NCI-H187 treated with DMSO at 0.1 percent for 48 hours (cell line): ENCODE measurements around the gene MBNL1.

Source experiments
- DNase-seq: peaks from one replicate; lab custom pipeline; 2025; lab: John Stamatoyannopoulos, UW

Gene MBNL1

DNA sequence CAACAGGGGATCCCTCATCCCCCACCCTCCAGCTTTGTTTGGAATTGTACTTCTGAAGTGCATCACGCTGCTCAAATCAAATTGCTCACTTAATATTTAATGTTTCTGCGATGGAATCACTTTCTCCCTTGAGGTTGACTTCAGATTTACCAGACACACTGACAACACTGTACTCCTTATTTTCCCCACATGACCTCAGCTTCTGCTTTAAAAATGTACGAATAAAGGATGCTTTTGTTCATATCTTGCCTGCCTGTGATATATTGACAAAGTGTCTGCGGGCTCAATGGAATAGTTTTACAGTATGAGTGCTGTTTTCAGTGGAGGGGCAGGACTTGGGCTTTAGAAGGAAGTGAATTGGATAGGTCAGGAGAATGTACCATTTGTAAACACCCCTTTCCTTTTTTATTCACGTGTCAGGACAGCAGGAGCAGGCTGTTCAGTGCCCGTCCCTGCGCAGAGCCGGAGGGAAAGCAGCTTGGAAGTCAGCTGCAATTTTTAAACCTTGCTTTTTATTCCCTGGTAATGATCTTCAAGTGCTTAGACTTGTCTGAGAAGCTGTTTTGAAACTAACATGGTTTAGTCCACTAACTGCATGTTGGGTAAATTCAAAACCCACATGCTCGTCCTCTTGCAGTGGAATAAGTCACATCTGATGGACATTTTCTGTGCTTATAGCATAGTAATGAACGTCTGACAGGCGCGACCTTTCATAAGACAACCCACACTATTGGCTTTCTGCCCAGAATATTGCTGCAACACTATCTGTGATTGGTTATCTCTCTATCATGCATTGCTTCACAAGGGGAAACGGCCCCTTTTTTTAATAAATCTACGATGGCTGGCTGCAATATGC is 29.9 kb downstream of the MBNL1 start:
- DNase-seq, result no peak

DNA sequence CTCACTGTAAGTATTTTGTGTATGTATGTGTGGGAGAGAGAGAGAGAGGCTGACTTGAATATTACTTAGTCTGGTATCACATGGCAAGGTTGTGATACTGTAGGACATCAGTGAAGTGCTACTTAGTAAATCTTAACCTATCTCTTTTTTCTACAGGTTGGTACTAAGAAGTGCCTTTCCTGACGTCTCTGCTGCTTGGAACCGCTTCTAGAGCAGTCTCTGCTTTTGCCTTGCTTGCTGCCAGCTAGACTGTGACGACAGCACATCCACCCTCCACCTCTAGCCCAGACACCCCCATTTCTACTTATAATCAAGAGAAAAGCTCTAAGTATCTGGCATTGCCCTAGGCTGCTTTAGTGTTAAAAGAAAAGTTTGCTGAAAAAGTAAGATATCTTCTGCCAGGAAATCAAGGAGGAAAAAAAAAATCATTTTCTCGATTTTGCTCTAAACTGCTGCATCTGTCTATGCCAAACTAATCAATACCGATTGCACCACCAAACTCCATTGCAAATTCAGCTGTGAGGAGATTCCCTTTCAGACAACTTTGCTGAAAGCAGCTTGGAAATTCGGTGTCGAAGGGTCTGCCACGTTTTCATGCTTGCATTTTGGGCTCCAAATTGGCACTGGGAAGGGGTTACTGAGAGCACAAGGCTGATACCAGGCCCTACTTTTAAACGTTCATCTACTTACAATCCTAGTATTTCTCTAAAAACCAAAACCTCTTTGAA is 30.7 kb downstream of the MBNL1 start:
- no peak for DNase-seq

DNA sequence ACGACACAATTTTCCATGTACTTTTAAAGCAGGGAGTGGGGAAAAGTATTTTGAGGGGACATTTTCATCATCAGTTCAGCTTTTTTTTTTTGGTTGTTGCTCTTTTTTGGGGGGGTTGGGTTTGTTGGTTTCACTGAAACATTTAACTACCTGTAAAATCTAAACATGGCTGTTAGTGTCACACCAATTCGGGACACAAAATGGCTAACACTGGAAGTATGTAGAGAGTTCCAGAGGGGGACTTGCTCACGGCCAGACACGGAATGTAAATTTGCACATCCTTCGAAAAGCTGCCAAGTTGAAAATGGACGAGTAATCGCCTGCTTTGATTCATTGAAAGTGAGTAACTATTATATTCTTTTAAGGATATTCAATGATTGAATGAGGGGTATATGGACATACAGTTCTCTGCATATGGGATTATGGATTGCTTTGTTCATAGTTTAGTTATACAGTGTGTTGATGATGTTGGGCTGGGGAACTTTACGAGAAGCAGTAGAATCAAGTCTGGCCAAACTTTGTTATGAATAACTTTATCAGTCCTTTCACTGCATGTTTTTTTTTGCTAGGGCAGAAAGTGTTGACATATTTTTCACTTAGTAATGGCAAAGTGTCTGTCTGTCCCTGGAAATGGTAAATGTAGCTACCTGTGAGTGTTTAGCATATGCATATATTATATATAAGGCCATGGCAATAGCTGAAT is 31.5 kb downstream of the MBNL1 start:
- DNase-seq, result no peak

DNA sequence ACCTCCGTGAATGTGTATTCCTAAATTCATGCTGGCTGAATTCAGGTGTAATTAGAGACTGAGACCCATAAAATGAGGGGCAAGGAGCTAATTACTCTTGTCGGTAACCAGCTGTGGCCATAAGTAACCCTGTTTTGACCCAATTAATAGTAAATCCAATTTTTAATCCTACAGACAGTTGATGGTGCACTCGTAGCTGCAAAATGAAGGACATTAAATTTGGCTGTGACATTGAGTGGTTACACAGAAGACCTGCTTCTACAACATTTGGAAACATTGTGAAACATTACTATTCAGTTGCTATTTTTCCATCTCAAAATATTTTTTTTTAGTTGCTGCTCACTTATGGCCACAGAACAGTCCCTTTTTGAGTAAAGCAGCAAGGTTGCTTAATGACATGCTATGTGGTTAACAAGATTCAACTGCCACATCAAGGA is 33.0 kb downstream of the MBNL1 start:
- DNase-seq, result no peak

DNA sequence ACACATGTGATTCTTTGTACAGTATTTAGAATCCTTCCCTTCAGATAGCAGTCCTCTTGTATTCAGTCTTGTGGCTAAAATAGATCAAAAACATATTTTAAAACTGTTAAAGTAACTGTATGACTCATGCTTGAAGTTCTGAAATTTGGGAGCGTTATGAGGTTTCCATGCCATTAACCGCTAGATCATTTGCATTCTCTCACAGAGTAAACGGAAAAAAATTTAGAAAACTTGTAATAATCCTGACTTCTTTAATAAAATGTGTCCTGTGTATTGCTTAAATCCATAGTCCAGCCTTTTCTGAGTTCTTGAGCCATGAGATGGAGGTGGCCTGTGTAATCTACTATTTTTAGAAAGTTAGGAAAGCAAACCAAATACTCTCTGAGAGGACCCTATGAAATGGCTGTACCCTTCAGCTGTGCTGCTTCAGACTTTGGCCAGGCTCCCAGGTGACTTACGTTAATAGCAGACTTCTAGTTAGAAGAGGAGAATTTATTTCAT is 33.8 kb downstream of the MBNL1 start:
- DNase-seq, result no peak

DNA sequence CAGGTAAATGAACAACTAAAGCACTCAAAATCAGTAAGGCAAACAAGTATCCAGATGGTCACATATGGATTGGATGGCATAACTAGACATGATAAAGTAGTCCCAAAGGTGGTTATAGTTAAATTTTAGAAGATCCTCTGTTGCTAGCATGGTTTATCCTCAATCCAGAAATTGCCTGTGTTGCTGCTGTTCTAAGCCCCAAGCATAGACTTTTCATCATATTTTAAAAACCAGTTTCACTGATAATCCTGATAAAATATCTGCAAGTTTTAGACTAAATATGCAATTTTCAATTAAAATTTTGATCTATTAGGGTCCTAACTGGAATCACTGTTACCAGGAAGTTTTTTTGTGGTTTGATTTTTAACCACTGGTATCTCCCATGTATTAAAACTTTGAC is 35.4 kb downstream of the MBNL1 start:
- DNase-seq, result no peak

DNA sequence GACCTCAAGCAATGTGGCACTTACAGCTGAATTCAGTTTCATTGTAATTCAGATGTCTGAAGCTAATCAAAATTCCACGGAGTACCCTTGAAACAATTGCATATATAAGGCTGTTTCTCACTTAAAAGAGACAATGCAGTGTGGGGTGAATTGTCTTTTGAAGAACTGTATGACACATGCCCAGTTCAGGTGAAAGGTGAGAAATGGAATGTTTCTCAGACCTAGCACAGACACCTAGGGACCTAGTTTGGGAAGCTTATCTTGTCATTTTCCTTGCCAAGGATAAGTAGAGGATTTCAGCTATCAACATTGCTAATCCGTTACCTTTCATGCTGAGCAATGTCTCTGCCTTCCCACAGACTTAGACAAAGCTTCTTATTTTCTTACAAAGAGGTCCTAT is 36.3 kb downstream of the MBNL1 start:
- no peak for DNase-seq

DNA sequence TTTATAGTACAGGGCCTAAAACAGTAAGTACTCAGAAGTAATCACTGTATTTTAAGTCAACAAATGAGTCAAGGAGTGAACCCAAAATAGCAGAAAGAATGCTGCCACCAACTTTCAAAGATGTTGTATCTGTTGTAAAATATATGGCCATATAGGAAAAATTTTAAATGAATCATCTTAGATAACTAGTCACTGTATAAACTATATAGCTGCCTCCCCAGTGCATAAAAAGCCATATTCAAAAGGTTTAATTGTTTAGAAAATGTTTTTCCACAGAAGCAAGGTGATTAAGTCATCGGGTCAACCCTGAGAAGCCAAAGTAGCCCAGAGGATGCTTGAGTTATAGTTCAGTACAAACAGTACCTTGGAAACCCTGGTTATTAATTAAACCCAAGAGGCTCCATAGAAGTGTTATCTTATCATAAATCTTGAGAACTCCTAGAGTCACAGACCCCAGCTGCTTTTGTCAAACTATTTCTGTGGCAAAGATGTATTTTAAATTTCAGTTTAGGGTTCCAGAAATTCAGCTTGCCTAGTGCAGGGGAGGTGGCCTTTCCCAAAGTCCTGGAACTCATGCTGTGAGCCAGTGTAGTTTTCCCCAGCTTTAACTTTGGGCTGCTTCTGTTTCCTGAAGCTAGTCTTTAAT is 39.2 kb downstream of the MBNL1 start:
- DNase-seq, result no peak

DNA sequence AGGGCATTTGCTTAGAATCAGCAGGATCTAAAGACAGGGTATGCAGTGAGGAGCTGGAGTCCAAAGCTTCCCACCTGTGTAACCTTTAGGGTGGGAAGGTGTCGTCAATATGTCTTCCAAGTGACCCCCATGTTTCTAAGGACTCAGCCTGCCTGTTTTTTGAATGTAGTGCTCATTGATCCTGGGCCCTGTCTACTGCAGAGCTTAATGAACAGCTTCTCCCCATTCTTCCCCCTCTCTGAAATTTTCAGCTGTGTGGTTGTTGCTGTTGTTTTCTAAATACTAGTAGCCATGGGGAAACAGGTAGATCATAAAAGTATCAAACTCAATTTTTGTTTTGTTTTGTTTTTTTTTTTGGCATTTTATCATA is 39.7 kb downstream of the MBNL1 start:
- no peak for DNase-seq

DNA sequence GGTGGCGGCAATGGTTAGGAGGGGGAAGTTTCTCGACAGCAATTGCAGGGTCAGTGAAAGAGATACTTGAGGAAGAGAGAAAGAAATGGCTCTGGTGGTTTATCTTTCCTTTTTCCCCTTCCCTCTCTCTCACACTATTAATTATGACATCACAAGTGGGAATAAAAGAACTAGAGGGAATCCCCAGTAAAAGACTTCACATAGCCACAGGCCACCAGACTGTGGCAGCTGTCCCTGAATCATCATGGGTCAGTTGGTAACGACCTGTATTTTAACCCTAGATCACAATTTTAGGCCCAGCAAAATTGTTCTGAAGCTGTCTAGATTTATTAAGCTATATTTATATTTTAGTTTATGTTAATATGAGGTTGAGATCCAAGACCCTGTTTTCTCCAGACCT is 40.3 kb downstream of the MBNL1 start:
- no peak for DNase-seq

DNA sequence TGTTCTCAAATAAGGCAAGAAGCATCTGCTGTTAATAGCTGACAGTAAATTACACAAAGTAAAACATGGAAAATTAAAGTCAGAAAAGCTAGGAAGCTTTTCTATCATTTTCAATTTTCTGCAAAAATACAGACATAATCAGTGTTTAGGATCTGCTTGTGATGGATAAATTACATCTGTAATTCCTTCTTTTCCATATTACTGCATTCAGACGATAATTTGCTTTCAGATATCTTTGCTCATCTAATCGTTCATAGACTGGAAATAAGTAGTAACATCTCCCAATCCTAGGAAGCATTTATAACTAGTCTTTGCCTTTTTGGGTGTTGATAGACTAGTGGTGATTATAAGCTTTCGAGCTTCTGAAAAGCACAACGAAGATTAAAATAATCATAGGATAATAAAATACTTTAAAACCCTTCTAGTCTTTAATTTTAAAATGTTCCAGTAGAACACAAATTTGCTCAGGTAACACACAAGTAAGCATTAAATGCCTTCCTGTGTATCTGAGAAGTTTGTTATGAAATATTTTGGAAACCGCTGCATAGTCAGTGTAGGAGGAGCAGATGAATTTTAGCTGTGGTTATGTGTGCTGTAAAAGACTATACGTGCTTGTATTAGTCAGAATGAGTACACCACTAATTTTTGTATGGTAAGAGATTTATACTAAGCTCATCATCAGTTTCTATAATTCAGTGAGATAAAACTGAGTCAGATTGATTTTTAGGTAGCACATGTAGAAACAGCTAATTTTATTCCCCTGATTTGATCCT is 41.0 kb downstream of the MBNL1 start:
- no peak for DNase-seq

DNA sequence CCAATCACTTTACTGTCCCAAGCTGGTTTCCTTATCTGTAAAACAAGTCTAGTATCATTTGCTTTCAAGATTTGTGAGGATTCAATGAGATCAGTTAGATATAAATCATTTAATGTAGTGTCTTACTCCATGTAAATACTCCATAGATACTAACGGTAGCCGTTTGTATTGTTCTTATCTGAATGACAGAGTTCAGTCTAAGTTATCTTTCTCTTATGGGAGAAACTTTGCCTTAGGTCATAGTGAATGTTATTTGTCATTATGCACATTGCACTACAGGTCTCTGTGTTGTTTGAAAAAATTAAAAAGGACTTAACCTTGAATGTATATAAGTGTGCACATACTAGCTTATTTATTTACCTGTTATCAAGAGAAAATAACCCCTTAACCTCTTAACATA is 44.7 kb downstream of the MBNL1 start:
- no peak for DNase-seq

DNA sequence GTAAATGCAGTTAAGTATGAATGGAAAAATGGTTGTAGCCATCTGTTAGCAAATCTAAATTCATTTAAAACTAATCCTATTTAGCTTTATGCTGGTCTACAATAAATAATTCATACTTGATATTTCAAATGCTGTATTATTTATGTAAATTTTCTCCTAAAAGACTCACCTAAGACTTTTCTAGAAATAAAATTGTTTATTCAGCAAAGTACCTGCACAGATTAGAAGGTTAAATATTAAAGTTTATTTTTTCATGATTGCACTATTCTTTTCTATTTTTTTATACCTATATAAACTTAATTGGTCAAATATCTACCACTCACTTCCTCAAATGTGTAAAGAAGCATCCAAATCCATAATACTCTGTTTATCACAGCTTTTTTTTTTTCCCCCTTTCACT is 45.2 kb downstream of the MBNL1 start:
- no peak for DNase-seq

DNA sequence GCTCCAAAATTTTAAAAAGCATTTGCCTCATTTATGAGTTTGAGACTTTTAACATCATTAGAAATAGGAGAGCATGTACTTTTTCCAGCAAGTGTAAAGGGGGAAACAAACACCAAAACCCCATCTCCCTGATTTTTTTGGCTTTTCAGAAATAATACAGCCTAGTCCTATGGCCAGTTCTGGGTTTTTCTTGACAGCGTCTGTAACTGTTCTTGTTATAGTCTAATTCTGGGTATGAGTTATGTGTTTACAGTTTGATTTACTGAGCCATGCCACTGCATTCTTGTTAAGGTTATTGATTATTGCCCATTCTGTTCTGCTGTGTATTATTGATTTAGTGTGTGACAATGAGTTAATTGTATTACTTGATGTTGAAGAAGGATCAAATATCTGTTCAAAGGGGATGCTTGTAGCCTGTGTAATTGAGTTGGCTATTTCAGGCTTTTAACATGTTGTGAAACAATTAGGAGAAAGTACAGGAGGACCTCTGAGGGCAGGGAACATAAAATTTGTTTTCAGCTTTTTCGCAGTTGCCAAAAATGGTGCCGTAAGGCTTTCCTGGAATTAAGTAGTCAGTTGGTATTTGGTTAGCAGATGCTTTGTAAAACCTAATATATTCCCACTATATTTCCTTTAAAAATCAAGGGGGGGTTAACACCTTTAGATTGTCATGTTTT is 46.1 kb downstream of the MBNL1 start:
- no peak for DNase-seq

DNA sequence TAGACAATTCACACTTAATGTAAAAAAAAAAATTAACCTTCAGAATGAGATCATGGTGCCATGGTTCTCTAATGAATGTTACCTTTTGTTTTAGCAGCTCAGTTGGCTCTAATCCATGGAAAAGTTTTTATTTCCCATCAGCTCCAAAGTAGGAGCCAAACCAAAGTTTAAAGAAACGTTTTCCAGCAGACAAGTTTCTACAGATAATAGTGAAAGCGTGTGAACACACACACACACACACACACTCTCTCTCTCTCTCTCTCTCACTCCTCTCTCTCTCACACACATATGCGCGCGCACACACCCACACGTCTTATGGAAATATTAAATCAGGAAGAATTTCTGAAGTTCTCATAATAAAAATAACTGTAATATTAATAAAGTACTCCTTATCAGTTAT is 46.9 kb downstream of the MBNL1 start:
- DNase-seq, result no peak

DNA sequence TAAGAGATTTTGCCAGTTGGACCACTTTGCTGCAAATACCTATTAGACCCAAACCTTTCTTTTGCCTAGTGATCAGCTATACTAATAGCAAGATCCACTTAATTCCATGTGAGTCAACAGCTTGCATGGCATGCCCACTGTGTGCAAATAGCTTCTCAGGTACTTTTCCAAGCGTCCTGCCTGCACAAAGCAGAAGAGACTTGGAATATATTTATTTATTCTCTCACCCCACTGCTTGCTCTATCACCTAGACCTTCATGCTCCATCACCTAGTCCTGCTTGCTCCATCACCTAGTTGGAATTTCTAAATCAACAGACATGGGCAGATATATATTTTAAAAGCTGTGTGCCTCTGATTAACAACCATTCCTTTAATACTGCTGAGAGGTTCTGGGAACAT is 47.6 kb downstream of the MBNL1 start:
- DNase-seq, result no peak

DNA sequence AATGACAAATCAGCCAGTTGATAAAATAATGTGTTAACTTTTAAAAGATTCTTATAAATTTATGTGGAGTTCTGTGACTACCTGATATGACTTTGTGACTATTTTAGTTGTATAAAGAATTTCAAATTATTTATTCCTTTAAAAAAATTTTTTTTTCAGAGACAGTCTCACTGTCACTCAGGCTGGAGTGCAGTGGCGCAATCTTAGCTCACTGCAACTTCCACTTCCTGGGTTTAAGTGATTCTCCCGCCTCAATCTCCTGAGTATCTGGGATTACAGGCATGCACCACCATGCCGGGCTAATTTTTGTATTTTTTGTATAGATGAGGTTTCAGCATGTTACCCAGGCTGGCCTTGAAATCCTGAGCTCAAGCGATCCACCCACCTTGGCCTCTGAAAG is 48.5 kb downstream of the MBNL1 start:
- DNase-seq, result no peak

DNA sequence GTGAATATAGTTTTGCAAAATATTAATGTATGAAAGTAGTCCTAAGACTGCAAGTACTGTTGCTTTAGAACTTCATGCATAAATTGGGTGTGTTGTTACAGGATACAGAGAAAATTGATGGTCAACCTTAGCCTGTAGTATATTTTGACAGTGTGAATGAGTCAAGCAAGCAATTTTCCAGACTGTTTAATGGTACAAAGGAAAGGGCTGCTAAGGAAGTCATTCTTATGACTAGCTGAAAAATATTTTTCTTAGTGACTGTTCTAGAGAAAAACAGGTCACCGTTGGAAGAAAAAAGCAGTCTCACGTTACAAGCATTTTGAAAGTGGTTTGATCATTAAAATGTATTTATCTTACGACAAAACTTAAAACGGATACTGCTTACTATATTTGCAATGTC is 49.2 kb downstream of the MBNL1 start:
- DNase-seq, result no peak

DNA sequence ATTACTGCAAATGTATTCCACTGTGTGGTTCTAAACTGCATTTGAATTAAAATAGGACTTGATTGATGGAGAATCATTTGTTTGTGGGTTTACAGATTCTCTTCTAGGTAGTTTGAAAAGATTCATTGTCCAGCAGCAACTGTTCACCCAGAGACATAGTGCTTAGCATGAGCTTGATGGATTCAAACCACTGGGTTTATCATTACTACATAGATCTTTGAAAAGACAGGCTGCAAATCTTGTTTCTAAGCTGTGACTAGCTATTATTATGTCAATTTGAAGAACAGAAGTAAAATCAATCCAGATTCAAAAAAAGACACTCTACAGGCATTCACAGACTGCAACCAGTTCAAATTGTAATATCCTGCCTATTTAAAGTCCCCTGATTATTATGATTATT is 49.8 kb downstream of the MBNL1 start:
- DNase-seq, result no peak

DNA sequence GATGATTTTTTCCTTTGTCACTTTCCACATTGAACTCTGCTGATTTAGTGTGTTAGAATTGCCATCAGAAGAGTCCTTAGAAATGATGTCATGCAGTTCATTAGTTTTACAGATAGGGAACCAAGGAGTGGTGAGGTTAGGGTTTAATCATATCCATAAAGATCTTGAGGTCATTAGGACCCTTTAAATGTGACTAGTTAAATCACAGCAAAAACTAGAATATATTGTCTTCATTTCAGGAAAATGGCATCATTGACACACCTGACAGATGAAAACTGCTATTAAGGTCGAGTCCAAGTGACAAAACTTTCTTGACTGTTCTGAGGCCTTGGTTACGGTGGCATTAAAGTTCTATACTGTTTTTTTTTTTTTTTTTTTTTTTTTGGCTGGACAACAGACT is 50.5 kb downstream of the MBNL1 start:
- no peak for DNase-seq
